NT2/D1 (cell line): ENCODE measurements around the gene SORBS1.

Experiments used
- DNase-seq: peaks from one replicate; pipeline ENCODE4 v3.0.0-alpha.2; 2011; ENCODE audit warnings: low read depth, low spot score
- H3K27me3 ChIP-seq: 2 replicates; pipeline ENCODE4 v1.6.0; 2011; ENCODE audit warnings: mild to moderate bottlenecking; ENCODE audit not compliant: insufficient read length, insufficient read depth
- H3K36me3 ChIP-seq: 2 replicates; pipeline ENCODE4 v1.6.1; 2011; ENCODE audit warnings: mild to moderate bottlenecking, low read length, mixed read lengths; ENCODE audit not compliant: insufficient read depth, insufficient read length
- H3K4me1 ChIP-seq: 2 replicates; pipeline ENCODE4 v1.5.1; 2011; ENCODE audit not compliant: insufficient read depth, insufficient read length
- H3K4me3 ChIP-seq: 2 replicates; pipeline ENCODE4 v1.5.1; 2011; ENCODE audit warnings: low read depth; ENCODE audit not compliant: insufficient read length
- H3K9ac ChIP-seq: 2 replicates; pipeline ENCODE4 v1.6.0; 2011; ENCODE audit warnings: low read depth; ENCODE audit not compliant: insufficient read length
- H3K9me3 ChIP-seq: 2 replicates; pipeline ENCODE4 v1.5.1; 2011; ENCODE audit warnings: mild to moderate bottlenecking, low read length; ENCODE audit not compliant: insufficient read depth
- SUZ12 ChIP-seq: IDR thresholded peaks from 2 replicates; pipeline ENCODE4 v1.6.1; 2011; ENCODE audit not compliant: insufficient read length, insufficient read depth; ENCODE audit errors: extremely low read depth
- YY1 ChIP-seq: IDR thresholded peaks from 2 replicates; pipeline ENCODE4 v1.6.1; 2011; ENCODE audit not compliant: insufficient read length, insufficient read depth
- ZNF274 ChIP-seq: IDR thresholded peaks from 2 replicates; pipeline ENCODE4 v1.6.1; 2011; ENCODE audit warnings: mild to moderate bottlenecking, low read depth, low read length

The SORBS1 gene

DNA sequence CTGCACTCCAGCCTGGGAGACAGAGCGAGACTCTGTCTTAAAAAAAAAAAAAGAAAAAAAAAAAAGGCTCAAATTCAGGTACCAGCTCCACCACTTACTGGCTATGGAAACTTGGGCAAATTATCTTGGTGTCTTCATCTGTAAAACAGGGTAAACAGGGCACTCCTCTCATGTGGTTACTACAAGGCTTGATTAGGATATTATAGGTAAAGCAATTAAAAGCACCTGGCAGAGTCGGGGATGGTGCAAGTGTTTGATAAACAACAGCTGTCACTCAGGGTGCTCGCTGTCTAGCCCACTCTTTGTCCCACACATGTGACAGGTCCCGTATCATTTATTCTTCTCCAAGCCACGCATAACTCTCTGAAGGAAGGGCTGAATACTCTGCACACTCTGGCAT is 96.9 kb downstream of the SORBS1 start:
- Histone ChIP-seq H3K4me3 (no peak overlapping the region), H3K27me3 (no peaks in the 10 kb centered on the region), H3K9ac (no peak overlapping the region), H3K4me1 (peaks cover 2% of the 10 kb centered on the region), H3K36me3 (no peaks in the 10 kb centered on the region), H3K9me3 (no peaks in the 10 kb centered on the region)
- DNase-seq: no peak
- TF ChIP-seq ZNF274 (no peak), YY1 (no peak), SUZ12 (no peak)

DNA sequence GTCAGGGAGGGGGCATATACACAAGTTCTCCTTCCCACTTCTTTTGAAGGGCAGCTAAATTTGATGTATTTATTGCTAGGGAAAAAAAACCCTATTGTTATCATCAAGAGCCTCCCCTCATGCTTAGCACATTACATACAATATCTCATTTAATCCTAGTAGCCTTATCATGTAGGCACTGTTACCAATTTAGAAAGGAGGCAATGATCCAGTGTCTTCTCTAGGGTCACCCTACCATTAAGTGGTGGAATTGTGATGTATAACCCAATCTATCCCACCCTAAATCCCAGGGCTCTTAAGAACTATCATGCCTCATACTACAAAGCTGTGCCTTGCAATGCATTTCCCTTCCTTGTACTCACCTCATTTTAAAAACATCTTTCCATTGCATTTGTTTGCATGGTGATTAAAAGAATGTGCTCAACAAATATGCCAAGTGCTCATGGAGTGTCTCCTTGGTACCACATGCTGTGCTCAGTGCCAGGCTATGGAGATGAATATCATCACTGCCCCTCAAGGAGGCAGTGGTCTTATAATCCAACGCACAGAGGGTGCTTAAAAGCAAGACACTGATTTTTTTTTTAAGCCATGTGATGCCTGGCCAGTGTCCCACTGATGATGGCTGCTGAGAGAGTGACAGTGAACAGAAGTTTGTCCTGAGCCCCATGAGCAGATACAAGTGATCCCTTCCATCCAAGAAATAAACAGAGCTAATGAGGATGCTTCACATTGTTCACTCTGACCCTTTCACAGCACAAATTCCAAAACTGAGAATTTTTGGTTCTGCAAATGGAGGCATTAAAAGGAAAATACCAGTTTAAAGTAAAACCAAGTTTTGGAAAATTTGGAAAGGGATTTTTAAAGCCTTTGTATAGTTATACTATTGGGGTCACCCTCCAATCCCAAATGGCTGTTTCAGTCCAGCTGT is 98.2 kb downstream of the SORBS1 start:
- Histone ChIP-seq H3K9me3 (no peaks in the 10 kb centered on the region), H3K9ac (no peak overlapping the region), H3K4me1 (peaks cover under 1% of the 10 kb centered on the region), H3K36me3 (no peaks in the 10 kb centered on the region), H3K27me3 (no peaks in the 10 kb centered on the region), H3K4me3 (no peak overlapping the region)
- TF ChIP-seq YY1: no peak
- DNase-seq: no peak

DNA sequence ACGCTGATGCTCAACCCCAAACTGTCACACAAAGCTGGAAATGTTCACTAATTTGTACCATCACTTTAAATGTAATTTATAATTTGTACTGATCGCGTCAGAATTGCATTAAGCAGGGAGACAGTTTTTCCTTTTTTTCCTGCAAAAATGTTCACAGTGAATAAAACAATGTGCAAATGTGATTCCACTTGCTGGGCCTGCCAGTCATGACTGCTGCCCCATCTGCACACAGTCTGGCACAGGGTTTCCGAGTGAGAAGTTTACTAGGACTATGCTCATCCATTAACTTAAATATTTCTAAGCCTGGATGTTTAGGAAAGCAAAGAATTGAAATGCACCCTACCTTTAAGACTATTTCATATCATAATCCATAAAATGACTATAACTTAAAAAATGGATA is 99.6 kb downstream of the SORBS1 start:
- H3K4me3 ChIP-seq: no peak overlapping the region
- no peak overlapping the region for H3K9ac ChIP-seq
- no peak for DNase-seq
- no peaks in the 10 kb centered on the region for H3K27me3 ChIP-seq
- no peaks in the 10 kb centered on the region for H3K9me3 ChIP-seq
- TF ChIP-seq SUZ12 (no peak), YY1 (no peak), ZNF274 (no peak)
- no peaks in the 10 kb centered on the region for H3K36me3 ChIP-seq
- no peaks in the 10 kb centered on the region for H3K4me1 ChIP-seq

DNA sequence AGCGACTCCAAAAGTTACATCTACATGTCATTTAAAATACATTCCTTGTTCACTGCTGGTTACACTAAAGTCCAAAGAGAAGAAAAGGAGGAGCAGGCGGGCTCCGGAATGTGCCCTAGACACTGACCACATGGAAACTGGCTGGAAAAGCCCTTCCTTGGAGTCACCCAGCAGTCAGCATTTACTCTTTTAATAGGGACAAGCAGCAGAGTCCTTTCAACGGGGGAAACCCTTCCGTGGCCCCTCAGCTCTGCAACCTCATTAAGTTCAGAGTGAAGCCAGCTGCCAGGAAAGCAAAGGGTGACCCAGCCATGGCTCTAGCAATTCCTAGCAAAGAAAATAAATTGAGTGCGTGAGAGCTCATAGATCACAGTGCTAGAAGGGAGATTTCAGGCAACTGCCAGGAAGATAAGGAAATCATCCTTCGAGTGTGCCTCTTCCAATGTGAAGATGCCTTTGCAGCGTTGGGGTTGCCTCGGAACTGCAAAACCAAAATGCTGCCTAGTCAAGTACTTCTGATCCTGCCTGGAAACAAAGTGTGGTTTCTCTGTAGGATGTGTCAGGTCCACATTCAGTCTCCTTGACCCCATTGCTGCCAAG is 101.6 kb downstream of the SORBS1 start:
- H3K9me3 ChIP-seq: no peaks in the 10 kb centered on the region
- H3K4me3 ChIP-seq: no peak overlapping the region
- no peaks in the 10 kb centered on the region for H3K36me3 ChIP-seq
- DNase-seq: no peak
- TF ChIP-seq SUZ12 (no peak), ZNF274 (no peak), YY1 (no peak)
- H3K9ac ChIP-seq: no peak overlapping the region
- H3K4me1 ChIP-seq: no peaks in the 10 kb centered on the region
- no peaks in the 10 kb centered on the region for H3K27me3 ChIP-seq

DNA sequence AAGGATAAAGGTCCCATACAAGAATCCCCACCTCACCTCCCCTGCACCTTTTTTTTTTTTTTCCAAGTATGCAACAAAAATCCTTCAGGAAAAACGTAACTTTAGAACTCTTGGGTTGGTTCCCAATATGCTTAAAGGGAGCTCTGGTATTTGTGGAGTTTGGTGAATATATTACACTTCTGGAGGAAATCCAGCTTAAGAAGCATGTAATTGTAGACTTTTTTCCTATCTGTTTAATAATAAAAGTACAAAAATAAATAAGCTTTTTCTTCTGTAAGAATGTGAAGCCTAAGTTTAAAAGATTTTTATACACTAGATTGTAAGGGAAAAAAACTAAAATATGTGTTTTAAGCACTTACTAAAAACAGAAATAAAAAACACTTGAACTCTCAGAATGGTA is 102.3 kb downstream of the SORBS1 start:
- Histone ChIP-seq H3K4me1 (no peaks in the 10 kb centered on the region), H3K36me3 (no peaks in the 10 kb centered on the region), H3K4me3 (no peak overlapping the region), H3K9me3 (no peaks in the 10 kb centered on the region), H3K27me3 (no peaks in the 10 kb centered on the region), H3K9ac (no peak overlapping the region)
- no peak for DNase-seq
- TF ChIP-seq SUZ12 (no peak), ZNF274 (no peak), YY1 (no peak)

DNA sequence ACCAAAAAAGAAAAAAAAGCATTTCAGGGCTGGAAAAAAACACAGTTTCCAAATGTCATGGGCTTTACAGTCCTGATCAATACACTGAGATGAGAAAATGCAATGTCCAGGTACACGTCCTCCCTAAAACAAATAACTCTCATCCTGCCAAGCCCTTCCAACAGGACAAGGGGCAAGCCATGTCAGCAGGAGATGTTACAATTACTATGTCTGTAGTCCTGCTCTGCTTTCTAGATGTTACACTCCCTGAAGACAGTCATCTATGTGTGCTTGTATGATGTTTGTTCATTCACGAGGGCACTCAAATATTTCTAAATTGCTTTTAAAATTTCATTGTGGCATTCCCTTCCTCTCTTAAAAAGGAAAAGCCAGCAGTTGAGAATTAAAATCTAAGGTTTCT is 103.2 kb downstream of the SORBS1 start:
- Histone ChIP-seq H3K36me3 (no peaks in the 10 kb centered on the region), H3K9ac (no peak overlapping the region), H3K27me3 (no peaks in the 10 kb centered on the region), H3K4me1 (no peaks in the 10 kb centered on the region), H3K9me3 (no peaks in the 10 kb centered on the region), H3K4me3 (no peak overlapping the region)
- DNase-seq: no peak
- TF ChIP-seq YY1: no peak

DNA sequence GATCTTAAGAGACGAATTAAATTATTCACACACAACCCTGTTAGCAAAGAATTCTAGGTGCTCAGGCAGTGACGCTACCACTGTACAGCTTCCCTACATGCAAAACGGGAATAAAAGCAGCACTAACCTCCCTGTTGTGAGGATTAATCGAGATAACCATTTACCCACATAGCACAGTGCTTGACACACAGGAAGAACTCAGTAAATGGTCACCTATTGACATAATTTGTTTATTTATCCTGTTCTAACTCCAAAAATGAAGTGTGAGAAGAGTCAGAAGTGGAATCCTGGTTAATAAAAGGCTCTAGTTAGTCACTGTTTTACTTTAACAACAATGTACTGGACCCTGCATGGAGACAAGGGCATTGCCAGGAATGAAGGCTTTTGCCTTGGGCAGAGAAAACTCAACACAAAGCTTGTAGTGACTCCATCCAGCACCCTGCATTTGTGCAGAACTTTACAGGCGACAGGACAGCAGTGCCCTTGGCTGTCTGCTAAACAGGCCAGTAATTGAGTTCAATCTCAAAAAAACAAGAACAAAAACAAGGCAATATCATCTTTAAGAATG is 103.8 kb downstream of the SORBS1 start:
- Histone ChIP-seq H3K4me1 (no peaks in the 10 kb centered on the region), H3K4me3 (no peak overlapping the region), H3K36me3 (no peaks in the 10 kb centered on the region), H3K9ac (no peak overlapping the region), H3K27me3 (no peaks in the 10 kb centered on the region), H3K9me3 (no peaks in the 10 kb centered on the region)
- no peak for DNase-seq
- TF ChIP-seq SUZ12 (no peak), YY1 (no peak), ZNF274 (no peak)
